HG02623 (cell line): ENCODE results near the gene AOX1.
"Not testable (repeated sequence)": the region's sequence is repeated elsewhere in the genome, so short reads cannot be mapped to it uniquely, and the experiment has no call there.

Source experiments
- ATAC-seq: cut with Tn5 transposase; IDR thresholded peaks from one replicate; pipeline ENCODE4 v1.9.1; 2021; ENCODE audit warnings: moderate library complexity; ENCODE audit not compliant: unreplicated experiment

The AOX1 gene

DNA sequence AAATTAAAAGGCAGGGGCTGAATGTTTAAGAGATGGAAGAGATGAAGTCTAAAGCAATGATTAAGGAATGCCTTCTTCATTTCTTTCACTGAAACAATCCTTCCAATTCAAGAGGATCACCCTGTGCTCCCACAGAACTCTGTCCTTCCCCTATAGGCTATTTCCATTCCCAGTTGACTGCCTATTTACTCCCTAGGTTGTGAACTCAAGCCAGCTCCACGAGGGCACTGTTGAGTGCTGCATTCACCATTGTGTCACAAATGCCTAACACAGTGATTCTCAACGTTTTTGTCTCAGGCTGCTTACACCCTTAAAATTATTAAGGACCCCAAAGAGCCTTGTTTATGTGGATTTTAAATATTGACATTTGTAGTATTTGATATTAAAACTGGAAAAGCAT is 112.4 kb downstream of the AOX1 start:
- ATAC-seq = no peak

DNA sequence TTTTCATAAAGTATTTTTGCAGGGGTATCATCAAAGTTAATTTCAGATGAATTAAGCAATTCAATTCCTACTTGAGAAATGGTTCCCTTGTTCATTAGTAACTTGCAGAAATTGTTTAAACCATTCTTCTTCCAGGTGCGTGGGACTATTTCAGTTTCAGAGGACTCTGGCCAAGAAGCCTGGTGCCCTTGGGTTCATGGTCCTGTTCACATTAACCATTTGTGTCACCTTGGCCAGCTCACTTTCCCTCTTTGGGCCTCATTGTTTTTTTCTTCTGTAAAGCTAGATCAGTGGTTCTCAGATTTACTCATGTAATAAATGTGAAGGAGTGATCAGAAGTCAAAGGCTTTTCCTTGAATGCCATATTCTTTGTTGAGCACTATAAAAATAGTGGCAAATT is 113.5 kb downstream of the AOX1 start:
- ATAC-seq = no peak

- no peak for ATAC-seq
Measured at GRCh38 chr2:200700856-200701255, 115.0 kb downstream of the AOX1 start.

DNA sequence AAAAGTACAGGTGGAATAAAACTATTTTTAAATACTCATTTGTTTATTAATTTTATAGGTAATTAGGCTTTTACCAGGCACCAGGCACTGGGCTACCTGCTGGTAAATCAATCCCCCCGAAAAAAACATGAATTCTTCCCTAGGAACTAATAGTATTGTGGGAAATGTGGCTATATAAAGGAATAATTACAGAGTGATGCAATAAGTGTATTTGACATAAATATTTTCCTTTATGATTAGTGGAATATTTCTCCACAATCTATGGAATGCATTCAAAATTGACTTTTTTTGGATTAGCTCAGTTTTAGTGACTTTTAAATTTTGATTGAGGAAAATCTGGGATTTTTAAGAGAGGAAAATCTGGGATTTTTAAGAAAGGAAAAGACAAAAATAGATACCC is 116.2 kb downstream of the AOX1 start:
- ATAC-seq = no peak

- ATAC-seq = no peak
Measured at GRCh38 chr2:200702646-200703118, 116.9 kb downstream of the AOX1 start.

DNA sequence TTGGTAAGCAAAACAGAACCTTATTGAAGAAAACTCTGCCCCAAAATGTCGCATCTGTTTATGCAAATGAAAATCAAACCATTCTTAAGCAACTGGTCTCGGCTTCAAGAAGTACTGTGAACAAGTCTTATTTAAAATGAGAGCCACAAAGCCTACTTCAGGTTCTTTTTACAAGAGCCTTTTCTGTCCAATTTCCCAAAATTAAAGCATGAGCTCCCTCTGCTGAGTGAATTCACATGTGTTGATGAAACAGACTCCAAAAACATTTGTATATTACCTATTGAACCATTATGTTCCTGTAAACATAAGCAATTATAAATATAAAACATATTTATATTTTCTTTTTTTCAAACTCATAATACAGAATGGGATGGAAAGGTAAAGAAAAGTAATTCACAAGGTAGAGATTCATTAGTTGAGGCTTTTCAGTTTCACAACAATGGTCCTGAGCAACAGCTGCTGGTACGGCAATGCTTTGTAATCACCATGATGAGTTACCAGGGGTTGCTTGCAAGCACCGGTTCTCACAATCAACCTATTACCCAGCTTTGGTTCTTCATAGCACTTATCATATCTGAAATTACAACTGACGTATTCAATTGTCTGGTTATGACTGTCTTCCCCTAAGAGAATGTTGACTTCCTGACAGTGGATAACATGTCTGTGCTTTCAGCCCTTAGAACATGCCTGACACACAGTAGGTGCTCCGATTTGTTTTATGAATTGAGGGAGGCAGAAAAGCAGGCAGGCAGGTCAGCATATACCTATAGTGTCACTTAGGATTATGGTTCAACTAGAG is 117.5 kb downstream of the AOX1 start:
- ATAC-seq = no peak

DNA sequence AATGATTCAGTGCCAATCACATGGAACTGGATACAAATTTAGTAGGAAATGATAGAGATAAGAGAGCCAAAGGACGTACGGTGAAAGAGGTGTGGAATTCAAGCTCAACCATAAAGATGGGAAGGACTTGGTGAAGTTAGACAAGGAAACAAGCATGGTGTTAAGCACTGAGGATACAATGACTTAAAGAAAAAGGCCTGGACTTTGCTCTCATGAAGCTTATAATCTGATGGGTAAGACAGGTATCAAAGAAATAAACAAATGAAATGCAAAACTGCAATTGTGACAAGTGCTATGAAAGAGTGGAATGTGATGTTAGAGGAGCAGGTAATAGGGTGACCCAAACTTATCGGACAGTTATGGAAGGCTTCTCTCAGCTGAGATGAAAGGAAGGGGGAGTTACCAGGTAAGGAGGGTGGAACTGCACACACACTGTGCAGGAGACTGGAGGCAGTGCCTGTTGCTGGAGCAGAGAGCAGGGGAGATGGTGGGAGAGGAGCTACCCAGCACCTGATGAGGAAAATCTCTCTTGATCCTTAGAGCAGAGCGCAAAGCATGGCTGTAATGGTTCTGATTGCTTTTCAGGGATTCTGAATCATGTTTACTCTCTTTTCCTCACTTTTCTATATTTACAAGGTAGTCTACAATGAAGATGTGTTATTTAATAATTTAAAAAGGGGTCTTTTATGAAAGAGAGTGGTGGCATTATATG is 118.3 kb downstream of the AOX1 start:
- ATAC-seq = no peak

DNA sequence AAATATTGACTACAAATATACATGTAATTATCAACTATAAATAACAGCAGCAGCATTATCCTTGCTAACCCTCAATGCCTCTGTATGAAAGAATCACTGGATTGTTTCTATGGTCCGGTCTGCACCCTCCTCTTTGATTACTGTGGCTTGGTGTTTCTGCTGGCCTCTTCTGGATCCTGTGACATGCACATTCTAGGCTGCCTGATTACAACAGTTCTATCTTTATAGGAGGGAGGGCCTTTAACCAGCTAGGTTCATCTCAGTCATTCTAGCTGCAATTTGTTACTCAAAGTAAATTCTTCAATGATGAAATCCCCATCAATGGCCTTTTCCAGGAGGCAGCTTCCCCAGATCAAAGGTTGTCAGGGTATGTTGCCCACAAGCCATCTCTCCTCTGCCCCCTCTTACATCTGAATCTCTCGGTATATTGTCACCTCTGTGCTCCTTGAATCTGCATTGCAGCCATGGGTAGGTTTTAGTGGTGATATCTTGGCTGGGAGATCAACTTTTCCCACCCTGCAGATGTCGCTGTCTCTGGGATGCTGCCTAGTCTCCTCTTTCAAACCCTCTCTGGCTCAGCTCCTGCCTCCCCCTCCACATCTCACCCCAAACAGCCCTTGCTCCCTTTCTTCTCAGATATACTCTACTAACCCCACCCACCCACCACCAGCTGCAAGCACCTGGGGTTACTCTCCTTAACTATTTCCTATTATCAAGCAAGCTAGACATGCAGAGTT is 119.7 kb downstream of the AOX1 start:
- no peak for ATAC-seq

GRCh38 chr2:200708943-200709342 is 123.1 kb downstream of the AOX1 start:
- no peak for ATAC-seq

DNA sequence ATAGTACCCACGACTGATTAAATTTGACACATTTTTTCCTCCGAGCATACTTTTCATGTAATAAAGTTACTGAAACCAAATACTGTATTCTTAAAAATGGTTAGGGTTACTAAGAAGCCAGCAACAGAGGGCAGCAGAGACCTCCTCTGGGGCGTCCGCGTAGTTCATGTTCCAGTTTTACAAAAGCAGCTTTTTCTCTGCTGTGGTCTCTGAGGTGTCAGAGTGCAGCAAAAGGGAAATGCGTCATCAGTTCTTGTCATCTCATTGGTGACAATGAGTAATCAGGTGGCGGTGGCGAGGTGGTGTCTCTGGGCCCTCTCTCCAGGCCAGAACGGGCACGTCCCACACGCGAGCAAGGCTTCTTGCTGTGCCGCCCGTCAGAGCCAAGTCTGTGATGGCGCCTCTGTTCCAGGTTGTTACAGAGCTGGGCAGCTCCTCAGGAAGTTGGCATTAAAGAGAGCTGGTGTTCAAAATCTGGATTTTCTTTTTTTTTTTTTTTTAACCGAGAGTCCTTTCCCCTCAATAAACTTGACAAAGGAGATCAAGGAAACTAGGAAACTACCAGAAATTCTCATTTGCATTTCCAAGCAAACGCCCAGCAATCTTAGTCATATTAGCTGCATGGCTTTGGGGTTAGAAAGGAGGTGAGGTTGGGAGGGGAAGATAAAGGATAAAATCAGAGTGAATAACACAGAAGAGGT is 127.3 kb downstream of the AOX1 start:
- ATAC-seq = peak; percentile 99

GRCh38 chr2:200713704-200714064 is 127.9 kb downstream of the AOX1 start:
- ATAC-seq = no peak

DNA sequence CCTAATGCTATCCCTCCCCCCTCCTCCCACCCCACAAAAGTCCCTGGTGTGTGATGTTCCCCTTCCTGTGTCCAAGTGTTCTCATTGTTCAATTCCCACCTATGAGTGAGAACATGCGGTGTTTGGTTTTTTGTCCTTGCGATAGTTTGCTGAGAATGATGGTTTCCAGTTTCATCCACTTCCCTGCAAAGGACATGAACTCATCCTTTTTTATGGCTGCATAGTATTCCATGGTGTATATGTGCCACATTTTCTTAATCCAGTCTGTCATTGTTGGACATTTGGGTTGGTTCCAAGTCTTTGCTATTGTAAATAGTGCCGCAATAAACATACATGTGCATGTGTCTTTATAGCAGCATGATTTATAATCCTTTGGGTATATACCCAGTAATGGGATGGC is 129.2 kb downstream of the AOX1 start:
- not testable (repeated sequence) for ATAC-seq

- no peak for ATAC-seq
Measured at GRCh38 chr2:200716386-200716785, 130.6 kb downstream of the AOX1 start.
